Measurements from ENCODE around the gene ZDHHC11. TPM values are rescaled to one million over a fixed set of nuclear protein-coding genes. Genes with fewer than 3 reads are reported as not detected.
"Not testable (repeated sequence)": the region's sequence is repeated elsewhere in the genome, so short reads cannot be mapped to it uniquely, and the experiment has no call there.

ZDHHC11 gene
- polyA plus RNA-seq, 1 donor = 6.3 TPM

- DNase-seq = not testable (repeated sequence)
These were observed 75.8 kb downstream of the ZDHHC11 start for GRCh38 chr5:774854-775505.

GRCh38 chr5:774304-774703 lies 76.5 kb downstream of the ZDHHC11 start:
- DNase-seq = not testable (repeated sequence)

GRCh38 chr5:773517-774264 lies 77.1 kb downstream of the ZDHHC11 start:
- no peak for DNase-seq

- not testable (repeated sequence) for DNase-seq
These were observed 77.9 kb downstream of the ZDHHC11 start for GRCh38 chr5:772931-773330.

- DNase-seq = not testable (repeated sequence)
These were observed 78.3 kb downstream of the ZDHHC11 start for GRCh38 chr5:772547-772890.

GRCh38 chr5:771841-772546 lies 78.8 kb downstream of the ZDHHC11 start:
- DNase-seq = not testable (repeated sequence)

GRCh38 chr5:771087-771781 lies 79.6 kb downstream of the ZDHHC11 start:
- not testable (repeated sequence) for DNase-seq

- not testable (repeated sequence) for DNase-seq
These were observed 80.2 kb downstream of the ZDHHC11 start for GRCh38 chr5:770585-770984.

GRCh38 chr5:769485-770145 lies 81.2 kb downstream of the ZDHHC11 start:
- DNase-seq = not testable (repeated sequence)

- no peak for DNase-seq
These were observed 83.9 kb downstream of the ZDHHC11 start for GRCh38 chr5:766666-767431.

GRCh38 chr5:765948-766631 lies 84.7 kb downstream of the ZDHHC11 start:
- no peak for DNase-seq

GRCh38 chr5:763998-764781 lies 86.6 kb downstream of the ZDHHC11 start:
- no peak for DNase-seq

- no peak for DNase-seq
These were observed 87.4 kb downstream of the ZDHHC11 start for GRCh38 chr5:763397-763796.

- not testable (repeated sequence) for DNase-seq
These were observed 87.8 kb downstream of the ZDHHC11 start for GRCh38 chr5:762996-763395.

GRCh38 chr5:761854-762710 lies 88.7 kb downstream of the ZDHHC11 start:
- DNase-seq = no peak

- no peak for DNase-seq
These were observed 89.6 kb downstream of the ZDHHC11 start for GRCh38 chr5:761059-761771.

- DNase-seq = no peak
These were observed 90.3 kb downstream of the ZDHHC11 start for GRCh38 chr5:760363-761058.

Measured in hindlimb muscle (tissue), 1 donor.